Measurements from ENCODE around the gene RAPGEF4.

GRCh38 chr2:172994864-172995263 lies 259.2 kb downstream of the RAPGEF4 start:
- TF ChIP-seq CTCF (IDR thresholded peaks at IDR 0.05; ENCODE audit: control extremely low read depth in 1 of 3, insufficient read depth in 1 of 3, low read depth in 1 of 3, low read length in 3 of 3) (no peak), ATF2 (IDR thresholded peaks at IDR 0.05; ENCODE audit: low read length) (no peak), POLR2AphosphoS5 (IDR thresholded peaks at IDR 0.05; ENCODE audit: low read depth, low read length) (no peak), HDAC6 (IDR thresholded peaks at IDR 0.05; ENCODE audit: low read depth, low read length) (no peak), CBX5 (IDR thresholded peaks at IDR 0.05; ENCODE audit: low read depth, low read length) (no peak)

Data from H1 (cell line).